Measurements from ENCODE around the gene PRSS16.

DNA sequence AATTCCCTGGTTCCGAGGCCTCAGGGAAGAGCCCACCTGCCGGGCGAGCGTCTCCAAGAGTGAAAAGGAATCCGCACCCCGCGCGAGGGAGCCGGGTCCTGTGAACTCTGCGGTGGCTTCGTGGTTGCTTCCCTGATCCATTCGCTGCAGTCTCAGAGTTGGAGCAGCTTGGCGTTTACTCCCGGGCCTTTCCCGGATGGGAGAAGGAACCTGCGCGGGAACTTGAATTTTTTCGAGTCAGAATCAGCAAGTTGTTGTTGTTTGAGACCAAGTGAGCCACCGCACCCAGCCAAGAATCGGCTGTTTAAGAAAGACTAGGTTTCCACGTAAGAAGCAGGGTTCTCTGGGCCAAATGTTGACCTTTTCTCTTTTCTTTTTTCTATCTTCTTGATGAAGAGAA is 12.9 kb downstream of the PRSS16 start:
- TF ChIP-seq CTCF (IDR thresholded peaks at IDR 0.05) (no peak), ZFX (IDR thresholded peaks at IDR 0.05; ENCODE audit: borderline replicate concordance) (no peak)
